H1 (cell line): ENCODE data around the gene CDK12. TPM values are rescaled to one million over a fixed set of nuclear protein-coding genes. Genes with fewer than 3 reads are reported as not detected.
A peak's percentile ranks its signal among the peaks of the same experiment; 100 is the strongest.

Experiments used
- CTCF ChIA-PET: fragments of 300-600 bp; sonication (Branson Sonifier 250); formaldehyde crosslinking; loops from one replicate; lab custom pipeline; 2021; ENCODE audit not compliant: partially characterized antibody; lab: Charles Lee
- POLR2A ChIA-PET: fragments of 300-600 bp; sonication (Branson Sonifier 250); formaldehyde crosslinking; loops from one replicate; lab custom pipeline; 2021; ENCODE audit warnings: inconsistent platforms; ENCODE audit not compliant: partially characterized antibody; lab: Charles Lee
- DNase-seq, 2 experiments: peaks; one replicate each; pipeline versions ENCODE4 v3.0.0 to v3.0.0-alpha.2; 2010 to 2022; ENCODE audit warnings: low spot score in 2 of 2, low read depth in 1 of 2, mixed read lengths in 1 of 2
- FAIRE-seq: peaks from 2 replicates; lab custom pipeline; 2011; peaks lifted over from hg19 to GRCh38; lab: Jason Lieb, UNC
- H2AFZ ChIP-seq: 2 replicates; pipeline ENCODE4 v1.8.1; 2012; ENCODE audit warnings: low read length, inconsistent platforms
- H2AK5ac ChIP-seq: 2 replicates; pipeline ENCODE4 v1.6.1; 2013; ENCODE audit warnings: low read depth, low read length
- H2BK120ac ChIP-seq: replicated peaks from 2 replicates; pipeline ENCODE3; 2013; ENCODE audit warnings: low read depth, low read length, inconsistent platforms
- H2BK12ac ChIP-seq: 2 replicates; pipeline ENCODE4 v1.6.1; 2013; ENCODE audit warnings: low read depth, low read length
- H2BK15ac ChIP-seq: 2 replicates; pipeline ENCODE4 v1.6.1; 2013; ENCODE audit warnings: low read length
- H2BK20ac ChIP-seq: 2 replicates; pipeline ENCODE4 v1.6.1; 2013; ENCODE audit warnings: low read length
- H2BK5ac ChIP-seq: 2 replicates; pipeline ENCODE4 v1.6.1; 2013; ENCODE audit warnings: low read depth, low read length
- H3K14ac ChIP-seq: 2 replicates; pipeline ENCODE4 v1.6.1; 2013; ENCODE audit warnings: inconsistent platforms; ENCODE audit not compliant: insufficient read length
- H3K18ac ChIP-seq: 2 replicates; pipeline ENCODE4 v1.6.1; 2013; ENCODE audit warnings: low read length; ENCODE audit errors: extremely low read depth
- H3K23ac ChIP-seq: 2 replicates; pipeline ENCODE4 v1.6.1; 2013; ENCODE audit warnings: inconsistent platforms; ENCODE audit not compliant: insufficient read length
- H3K23me2 ChIP-seq: 2 replicates; pipeline ENCODE4 v1.6.1; 2013; ENCODE audit warnings: low read depth, low read length
- H3K27ac ChIP-seq: 2 replicates; pipeline ENCODE4 v1.6.1; 2011; ENCODE audit warnings: low read depth, low read length, inconsistent platforms
- H3K27me3 ChIP-seq, 4 experiments: replicated peaks in 1 of 4; 1 replicate in 1 of 4; 2 replicates in 3 of 4; pipeline versions ENCODE4 v1.6.1 to v1.8.1; 2011 to 2013; ENCODE audit warnings: low read length in 3 of 4, mild to moderate bottlenecking in 3 of 4, inconsistent platforms in 2 of 4, mixed read lengths in 2 of 4, moderate library complexity in 1 of 4; ENCODE audit not compliant: control insufficient read depth in 3 of 4, insufficient read depth in 3 of 4; ENCODE audit errors: extremely low read depth in 1 of 4
- H3K36me3 ChIP-seq, 4 experiments: 2 replicates each; pipeline versions ENCODE4 v1.6.1 to v1.8.1; 2011 to 2013; ENCODE audit warnings: mild to moderate bottlenecking in 4 of 4, low read length in 3 of 4, moderate library complexity in 2 of 4, control low read depth in 1 of 4, inconsistent platforms in 1 of 4; ENCODE audit not compliant: insufficient read depth in 4 of 4, control insufficient read depth in 2 of 4
- H3K4ac ChIP-seq: replicated peaks from 2 replicates; pipeline ENCODE3; 2013; ENCODE audit warnings: low read length, low read depth, mixed read lengths, inconsistent platforms; ENCODE audit not compliant: insufficient read length
- H3K4me1 ChIP-seq, 4 experiments: replicated peaks in 1 of 4; 1 replicate in 1 of 4; 2 replicates in 3 of 4; pipeline versions ENCODE4 v1.6.1 to v1.8.1; 2011 to 2013; ENCODE audit warnings: low read length in 3 of 4, inconsistent platforms in 2 of 4, mixed read lengths in 1 of 4; ENCODE audit not compliant: insufficient read depth in 4 of 4, control insufficient read depth in 3 of 4
- H3K4me2 ChIP-seq, 2 experiments: 2 replicates each; pipeline versions ENCODE4 v1.6.1 to v1.8.1; 2011 to 2013; ENCODE audit warnings: low read depth in 2 of 2, low read length in 2 of 2, control low read depth in 1 of 2, inconsistent platforms in 1 of 2, mild to moderate bottlenecking in 1 of 2; ENCODE audit not compliant: insufficient read depth in 1 of 2
- H3K4me3 ChIP-seq, 4 experiments: fragments of 200-600, 300-600 bp in 1 of 4; sonication (generic), shearing (Covaris generic), sonication (Bioruptor Twin) in 1 of 4; 2 replicates each; pipeline versions ENCODE4 v1.5.1 to v1.8.1; 2011 to 2016; ENCODE audit warnings: low read length in 4 of 4, low read depth in 3 of 4, control low read depth in 2 of 4, inconsistent platforms in 2 of 4, mild to moderate bottlenecking in 2 of 4, mixed read lengths in 1 of 4, moderate library complexity in 1 of 4; ENCODE audit not compliant: insufficient read depth in 2 of 4; ENCODE audit errors: extremely low read depth in 1 of 4
- H3K56ac ChIP-seq: replicated peaks from 2 replicates; pipeline ENCODE3; 2013; ENCODE audit warnings: low read depth, mild to moderate bottlenecking, mixed read lengths, low read length, inconsistent platforms; ENCODE audit not compliant: insufficient read length
- H3K79me1 ChIP-seq: 2 replicates; pipeline ENCODE4 v1.6.1; 2013; ENCODE audit warnings: low read depth, low read length, control low read depth
- H3K79me2 ChIP-seq, 2 experiments: 2 replicates each; pipeline versions ENCODE4 v1.6.1 to v1.8.1; 2012 to 2013; ENCODE audit warnings: low read length in 2 of 2, mild to moderate bottlenecking in 2 of 2, inconsistent platforms in 1 of 2; ENCODE audit not compliant: insufficient read depth in 2 of 2, control insufficient read depth in 1 of 2
- H3K9ac ChIP-seq, 4 experiments: replicated peaks in 1 of 4; 1 replicate in 1 of 4; 2 replicates in 3 of 4; pipeline versions ENCODE4 v1.6.1 to v1.8.1; 2011 to 2013; ENCODE audit warnings: low read depth in 3 of 4, low read length in 3 of 4, control low read depth in 2 of 4, mild to moderate bottlenecking in 2 of 4, moderate library complexity in 2 of 4, inconsistent platforms in 1 of 4; ENCODE audit errors: extremely low read depth in 1 of 4
- H3K9me3 ChIP-seq, 2 experiments: 2 replicates each; pipeline versions ENCODE4 v1.6.1 to v1.8.1; 2012 to 2013; ENCODE audit warnings: mild to moderate bottlenecking in 2 of 2, moderate library complexity in 2 of 2, control low read depth in 1 of 2, inconsistent platforms in 1 of 2, low read depth in 1 of 2, low read length in 1 of 2, mixed read lengths in 1 of 2; ENCODE audit not compliant: insufficient read depth in 2 of 2
- H4K20me1 ChIP-seq, 2 experiments: replicated peaks in 1 of 2; 2 replicates each; pipeline versions ENCODE3 to v1.8.1; 2011 to 2013; ENCODE audit warnings: inconsistent platforms in 2 of 2, low read length in 2 of 2, mild to moderate bottlenecking in 1 of 2; ENCODE audit not compliant: insufficient read depth in 2 of 2, control insufficient read depth in 1 of 2
- H4K5ac ChIP-seq: 2 replicates; pipeline ENCODE4 v1.6.1; 2013; ENCODE audit warnings: low read length, low read depth, mixed read lengths, inconsistent platforms; ENCODE audit not compliant: insufficient read length
- H4K8ac ChIP-seq: 2 replicates; pipeline ENCODE4 v1.8.0; 2013; ENCODE audit warnings: mild to moderate bottlenecking, moderate library complexity, low read length, inconsistent platforms; ENCODE audit not compliant: insufficient read depth; ENCODE audit errors: extremely low read depth
- H4K91ac ChIP-seq: replicated peaks from 2 replicates; pipeline ENCODE3; 2013; ENCODE audit warnings: low read length, mixed read lengths, inconsistent platforms; ENCODE audit not compliant: insufficient read length
- CHD2 ChIP-seq: IDR thresholded peaks from 2 replicates; pipeline ENCODE4 v1.6.1; 2012; ENCODE audit warnings: low read length, improper control_type of control experiment
- GTF2F1 ChIP-seq: IDR thresholded peaks from 2 replicates; pipeline ENCODE4 v1.6.1; 2012; ENCODE audit warnings: low read depth, low read length, improper control_type of control experiment, borderline replicate concordance
- KDM5A ChIP-seq: fragments of 200-600 bp; IDR thresholded peaks from 2 replicates; pipeline ENCODE4 v1.7.1; 2012; ENCODE audit warnings: mild to moderate bottlenecking, low read length, inconsistent platforms, mixed read lengths
- NANOG ChIP-seq: IDR thresholded peaks from 2 replicates; pipeline ENCODE4 v1.6.1; 2011; ENCODE audit warnings: low read length, low read depth, mild to moderate bottlenecking, inconsistent platforms; ENCODE audit not compliant: insufficient read depth, poor library complexity, severe bottlenecking
- POLR2A ChIP-seq, 2 experiments: IDR thresholded peaks; 1 replicate in 1 of 2; 2 replicates in 1 of 2; pipeline ENCODE4 v1.6.1; 2011; ENCODE audit warnings: low read depth in 2 of 2, low read length in 2 of 2, mild to moderate bottlenecking in 2 of 2; ENCODE audit errors: control extremely low read depth in 1 of 2
- SIN3A ChIP-seq, 2 experiments: IDR thresholded peaks in 1 of 2; conservative IDR thresholded peaks in 1 of 2; 2 replicates each; pipeline ENCODE4 v1.6.1; 2011 to 2012; ENCODE audit warnings: low read length in 2 of 2, improper control_type of control experiment in 1 of 2, low read depth in 1 of 2, mild to moderate bottlenecking in 1 of 2
- SIX5 ChIP-seq: IDR thresholded peaks from 2 replicates; pipeline ENCODE4 v1.6.1; 2011; ENCODE audit warnings: mild to moderate bottlenecking, low read depth, low read length
- SUZ12 ChIP-seq: fragments of 200-600 bp; sonication (generic); IDR thresholded peaks from 2 replicates; pipeline ENCODE4 v1.6.1; 2012; ENCODE audit warnings: mild to moderate bottlenecking, inconsistent platforms, low read length, moderate library complexity, mixed read lengths
- TAF1 ChIP-seq: IDR thresholded peaks from 2 replicates; pipeline ENCODE4 v1.6.1; 2011; ENCODE audit warnings: mild to moderate bottlenecking, low read depth, low read length
- YY1 ChIP-seq: IDR thresholded peaks from 2 replicates; pipeline ENCODE4 v1.6.1; 2011; ENCODE audit warnings: low read depth, mild to moderate bottlenecking, low read length
- WGBS, 2 experiments: shearing (Covaris generic) in 1 of 2; methylation state at CpG; one replicate each; pipeline versions ENCODE4 v1.1.6 to v1.1.7; 2013 to 2015; ENCODE audit warnings: low lambda C conversion rate in 2 of 2, mixed read lengths in 2 of 2, inconsistent platforms in 1 of 2, low coverage in 1 of 2, missing lambda C conversion rate in 1 of 2; ENCODE audit not compliant: insufficient replicate concordance in 2 of 2, insufficient coverage in 1 of 2, insufficient read length in 1 of 2; ENCODE audit errors: extremely low coverage in 1 of 2, missing lambda C conversion rate in 1 of 2; 5-methylcytosine and 5-hydroxymethylcytosine counted together
- polyA plus RNA-seq, 7 experiments: library from polyadenylated mRNA; depleted of rRNA in 3 of 7; stranded (reverse) in 5 of 7; unstranded in 2 of 7; fragments of >200 nt in 5 of 7; fragments of 200-250 nt in 2 of 7; gene quantifications; 1 replicate in 5 of 7; 2 replicates in 1 of 7; 4 replicates in 1 of 7; pipeline versions ENCODE4 v1.2.1 to v1.2.3, GENCODE V29; 2011 to 2013; ENCODE audit warnings: missing spikeins in 2 of 7, mixed read lengths in 2 of 7
- total RNA-seq: library from RNA; stranded (reverse); fragmentation: NEBNext Ultra II Directional; extraction: Animal tissue kit (Norgen Biotek cat#: 25700); gene quantifications from 2 replicates; pipeline ENCODE4 v1.2.1, GENCODE V29; 2021

Gene CDK12
- total and polyA plus RNA-seq, 2 of the 8 experiments (the other 6 are each of a cell fraction or from before 2014, with no cell fraction given), result 14.8 to 70.3 TPM

GRCh38 chr17:39450847-39451581, 10.3 kb upstream of the CDK12 start, which contains the start of gene MED1:
Gene MED1, minus strand, starts transcription at chr17:39451263. Its CDS starts 201 bp downstream, at chr17:39451062.
- Histone ChIP-seq H4K20me1 (peaks cover 0 to 2% of the 10 kb centered on the region in 2 experiments), H3K79me2 (peaks cover 18 to 40% of the 10 kb centered on the region in 2 experiments), H3K36me3 (peaks cover 3 to 18% (median 7%) of the 10 kb centered on the region in 4 experiments; a peak in 6 of 8 replicates), H4K5ac (peak within 1 kb of the TSS; percentile 91), H2BK120ac (no peak within 1 kb of the TSS), H3K9ac (peak within 1 kb of the TSS; percentile 96 to 100 (median 100)), H3K56ac (peak within 1 kb of the TSS; percentile 13), H4K8ac (peak within 1 kb of the TSS; percentile 99), H2BK20ac (no peak within 1 kb of the TSS), H3K4ac (peak within 1 kb of the TSS; percentile 53), H3K23ac (no peak within 1 kb of the TSS), H2BK15ac (no peak within 1 kb of the TSS), H3K27ac (peak within 1 kb of the TSS; percentile 92), H3K4me3 (peak within 1 kb of the TSS; percentile 77 to 100 (median 90)), H3K23me2 (peaks cover 6% of the 10 kb centered on the region; the same call in 1 of the 2 replicates), H2AFZ (no peak within 1 kb of the TSS), H2AK5ac (0 out of 2 replicates have a peak within 1 kb of the TSS, but pooled peaks have one; percentile 24), H3K18ac (peak within 1 kb of the TSS; percentile 39), H3K79me1 (peaks cover 3% of the 10 kb centered on the region; the same call in 1 of the 2 replicates), H2BK12ac (peak within 1 kb of the TSS; percentile 70; the same call in 1 of the 2 replicates), H4K91ac (peak within 1 kb of the TSS; percentile 23), H2BK5ac (peak within 1 kb of the TSS; percentile 94), H3K14ac (peak within 1 kb of the TSS; percentile 71), H3K27me3 (no peaks in the 10 kb centered on the region), H3K4me2 (peak within 1 kb of the TSS; percentile 63 to 80), H3K4me1 (no peaks in the 10 kb centered on the region; a peak in 1 of 7 replicates), H3K9me3 (no peaks in the 10 kb centered on the region)
- FAIRE-seq, result peak; percentile 78
- 2% methylated on average over 37 of the region's 37 CpGs; no CpG with 5 or more reads in 1 of the 2 experiments for WGBS, 2 experiments
- POLR2A ChIA-PET, result interaction anchor here (0.7 to 10.2 kb wide), 24 partner anchors 9 to 698 kb away, joined by 3 to 167 read pairs (median 3); partner anchors contain the start of genes CDK12, FBXL20, PSMB3 and RPL19
- CTCF ChIA-PET, result interaction anchor here (0.6 to 3.0 kb wide), 4 partner anchors 10 to 1430 kb away, joined by 3 to 10 read pairs (median 3); partner anchors contain the start of gene CDK12
- peak; percentile 88 to 96 for DNase-seq
- peak; percentile 17 to 59; a peak in 1 of 4 replicates for TF ChIP-seq SIN3A (conservative IDR thresholded peaks at IDR 0.05 in 1 of 2, IDR thresholded peaks at IDR 0.05 in 1 of 2; ENCODE audit: low read depth in 1 of 2, low read length in 2 of 2)
- peak; percentile 90 for TF ChIP-seq KDM5A
- 0 out of 2 replicates have a peak, but pooled peaks have one; percentile 48 for TF ChIP-seq GTF2F1
- no peak for TF ChIP-seq SIX5
- peak; percentile 98 for TF ChIP-seq TAF1
- peak; percentile 96 for TF ChIP-seq YY1
- peak; percentile 90 to 97 for TF ChIP-seq POLR2A (IDR thresholded peaks at IDR 0.05; ENCODE audit: control extremely low read depth in 1 of 2, low read depth in 2 of 2, low read length in 2 of 2)
- TF ChIP-seq CHD2, result peak; percentile 97
- no peak for TF ChIP-seq NANOG
- TF ChIP-seq SUZ12, result no peak
